ENCODE results near the gene MYOM3. TPM values are rescaled to one million over a fixed set of nuclear protein-coding genes. Genes with fewer than 3 reads are reported as not detected.

MYOM3 gene
- total and polyA plus RNA-seq, 7 donors = under 0.01 to 3.7 (median 3.0) TPM; not detected in 2

GRCh38 chr1:24084050-24084449 lies 27.9 kb downstream of the MYOM3 start:
- intact Hi-C loops (cut with DNase I) = no loop called here
- Histone ChIP-seq H3K27ac (no peak overlapping the region), H3K4me3 (no peak overlapping the region), H3K9me3 (no peaks in the 10 kb centered on the region), H3K4me1 (no peaks in the 10 kb centered on the region), H3K27me3 (no peaks in the 10 kb centered on the region), H3K36me3 (no peaks in the 10 kb centered on the region)
- TF ChIP-seq POLR2A (IDR thresholded peaks at IDR 0.05) = no peak
- TF ChIP-seq, protein P1, sequence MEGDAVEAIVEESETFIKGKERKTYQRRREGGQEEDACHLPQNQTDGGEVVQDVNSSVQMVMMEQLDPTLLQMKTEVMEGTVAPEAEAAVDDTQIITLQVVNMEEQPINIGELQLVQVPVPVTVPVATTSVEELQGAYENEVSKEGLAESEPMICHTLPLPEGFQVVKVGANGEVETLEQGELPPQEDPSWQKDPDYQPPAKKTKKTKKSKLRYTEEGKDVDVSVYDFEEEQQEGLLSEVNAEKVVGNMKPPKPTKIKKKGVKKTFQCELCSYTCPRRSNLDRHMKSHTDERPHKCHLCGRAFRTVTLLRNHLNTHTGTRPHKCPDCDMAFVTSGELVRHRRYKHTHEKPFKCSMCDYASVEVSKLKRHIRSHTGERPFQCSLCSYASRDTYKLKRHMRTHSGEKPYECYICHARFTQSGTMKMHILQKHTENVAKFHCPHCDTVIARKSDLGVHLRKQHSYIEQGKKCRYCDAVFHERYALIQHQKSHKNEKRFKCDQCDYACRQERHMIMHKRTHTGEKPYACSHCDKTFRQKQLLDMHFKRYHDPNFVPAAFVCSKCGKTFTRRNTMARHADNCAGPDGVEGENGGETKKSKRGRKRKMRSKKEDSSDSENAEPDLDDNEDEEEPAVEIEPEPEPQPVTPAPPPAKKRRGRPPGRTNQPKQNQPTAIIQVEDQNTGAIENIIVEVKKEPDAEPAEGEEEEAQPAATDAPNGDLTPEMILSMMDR (IDR thresholded peaks at IDR 0.05) = no peak
- TF ChIP-seq EP300 (IDR thresholded peaks at IDR 0.05) = no peak
- no peak for TF ChIP-seq POLR2AphosphoS5 (IDR thresholded peaks at IDR 0.05)
- no peak for DNase-seq
- 83 to 92% methylated on average over 7 of the region's 7 CpGs for WGBS, 2 donors

DNA sequence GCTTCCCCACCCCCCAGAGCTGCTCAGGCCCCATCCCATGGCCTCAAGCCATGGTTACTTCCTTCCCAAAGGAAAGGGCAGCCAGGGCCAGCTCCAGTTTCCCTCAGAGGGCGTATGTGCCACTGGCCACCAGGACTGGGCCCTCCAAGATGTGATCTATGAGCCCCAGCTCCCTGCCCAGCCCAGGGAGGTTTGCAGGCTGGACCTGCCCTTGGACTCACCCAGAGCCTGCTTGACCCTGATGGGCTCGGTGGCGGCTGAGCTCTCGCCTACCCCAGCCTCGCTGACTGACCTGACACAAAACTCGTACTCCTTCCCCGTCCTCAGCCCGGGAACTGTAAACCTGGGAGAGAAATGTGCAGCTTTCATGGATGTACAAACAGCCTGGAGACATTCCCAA lies 29.6 kb downstream of the MYOM3 start:
- intact Hi-C loops (cut with DNase I) = no loop called here
- 83 to 93% methylated on average over 8 of the region's 8 CpGs for WGBS, 2 donors
- no peak for DNase-seq
- TF ChIP-seq, protein P1 (IDR thresholded peaks at IDR 0.05) = no peak
- TF ChIP-seq EP300 (IDR thresholded peaks at IDR 0.05) = no peak
- no peak for TF ChIP-seq POLR2AphosphoS5 (IDR thresholded peaks at IDR 0.05)
- Histone ChIP-seq H3K27ac (no peak overlapping the region), H3K27me3 (no peaks in the 10 kb centered on the region), H3K4me3 (no peak overlapping the region), H3K9me3 (no peaks in the 10 kb centered on the region), H3K4me1 (no peaks in the 10 kb centered on the region), H3K36me3 (no peaks in the 10 kb centered on the region)

DNA sequence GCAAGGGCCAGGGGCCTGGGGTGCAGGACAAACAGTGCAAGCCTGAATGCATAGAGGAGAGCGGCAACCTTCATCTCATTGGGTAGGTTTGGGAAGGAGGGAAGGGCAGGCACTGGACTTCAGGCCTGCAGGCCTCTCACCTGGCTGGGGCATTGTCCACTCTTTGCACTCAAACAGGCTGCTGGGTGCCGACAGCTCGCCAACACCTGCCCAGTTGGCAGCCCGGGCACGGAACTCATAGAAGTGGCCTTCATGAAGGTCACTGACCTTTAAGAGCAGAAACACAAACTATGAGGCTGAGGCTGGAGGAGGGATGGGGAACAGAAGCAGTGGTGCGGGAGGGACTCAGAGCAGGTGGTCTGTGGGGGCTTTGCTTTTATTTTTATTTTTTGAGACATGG lies 30.7 kb downstream of the MYOM3 start:
- intact Hi-C loops (cut with DNase I) = no loop called here
- Histone ChIP-seq H3K4me1 (no peaks in the 10 kb centered on the region), H3K4me3 (no peak overlapping the region), H3K27me3 (no peaks in the 10 kb centered on the region), H3K27ac (no peak overlapping the region), H3K36me3 (no peaks in the 10 kb centered on the region), H3K9me3 (no peaks in the 10 kb centered on the region)
- DNase-seq = no peak
- WGBS, 2 donors = 79 to 93% methylated on average over 6 of the region's 6 CpGs
- TF ChIP-seq POLR2A (IDR thresholded peaks at IDR 0.05) (no peak), POLR2AphosphoS5 (IDR thresholded peaks at IDR 0.05) (no peak), EP300 (IDR thresholded peaks at IDR 0.05) (no peak)
- TF ChIP-seq, protein P1 (IDR thresholded peaks at IDR 0.05) = no peak

DNA sequence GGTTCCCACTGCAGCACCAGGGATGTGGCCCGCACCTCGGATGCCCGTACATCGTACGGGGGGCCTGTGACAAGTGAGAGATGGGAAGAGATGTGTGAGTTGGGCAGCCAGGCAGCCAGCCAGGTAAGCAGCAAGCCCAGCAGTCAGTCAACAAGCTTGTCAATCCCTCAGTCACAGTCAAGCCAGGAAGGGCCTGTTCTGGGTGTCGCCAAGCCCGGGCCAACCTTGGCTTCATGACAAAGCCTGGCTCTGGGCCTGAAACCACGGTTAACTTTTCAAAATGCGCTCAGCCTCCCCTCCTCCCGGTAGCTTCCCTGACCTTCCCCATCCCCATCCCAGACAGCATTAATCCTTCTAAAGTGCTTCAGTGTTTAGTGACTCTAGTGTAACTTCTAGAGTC lies 31.8 kb downstream of the MYOM3 start:
- no peaks in the 10 kb centered on the region for H3K9me3 ChIP-seq
- H3K4me3 ChIP-seq = no peak overlapping the region
- H3K27ac ChIP-seq = no peak overlapping the region
- intact Hi-C loops (cut with DNase I) = no loop called here
- TF ChIP-seq POLR2AphosphoS5 (IDR thresholded peaks at IDR 0.05) = no peak
- TF ChIP-seq, protein P1 (IDR thresholded peaks at IDR 0.05) = no peak
- TF ChIP-seq POLR2A (IDR thresholded peaks at IDR 0.05) = no peak
- TF ChIP-seq EP300 (IDR thresholded peaks at IDR 0.05) = no peak
- no peaks in the 10 kb centered on the region for H3K4me1 ChIP-seq
- 67 to 75% methylated on average over 10 of the region's 10 CpGs for WGBS, 2 donors
- no peaks in the 10 kb centered on the region for H3K27me3 ChIP-seq
- no peak for DNase-seq
- no peaks in the 10 kb centered on the region for H3K36me3 ChIP-seq

DNA sequence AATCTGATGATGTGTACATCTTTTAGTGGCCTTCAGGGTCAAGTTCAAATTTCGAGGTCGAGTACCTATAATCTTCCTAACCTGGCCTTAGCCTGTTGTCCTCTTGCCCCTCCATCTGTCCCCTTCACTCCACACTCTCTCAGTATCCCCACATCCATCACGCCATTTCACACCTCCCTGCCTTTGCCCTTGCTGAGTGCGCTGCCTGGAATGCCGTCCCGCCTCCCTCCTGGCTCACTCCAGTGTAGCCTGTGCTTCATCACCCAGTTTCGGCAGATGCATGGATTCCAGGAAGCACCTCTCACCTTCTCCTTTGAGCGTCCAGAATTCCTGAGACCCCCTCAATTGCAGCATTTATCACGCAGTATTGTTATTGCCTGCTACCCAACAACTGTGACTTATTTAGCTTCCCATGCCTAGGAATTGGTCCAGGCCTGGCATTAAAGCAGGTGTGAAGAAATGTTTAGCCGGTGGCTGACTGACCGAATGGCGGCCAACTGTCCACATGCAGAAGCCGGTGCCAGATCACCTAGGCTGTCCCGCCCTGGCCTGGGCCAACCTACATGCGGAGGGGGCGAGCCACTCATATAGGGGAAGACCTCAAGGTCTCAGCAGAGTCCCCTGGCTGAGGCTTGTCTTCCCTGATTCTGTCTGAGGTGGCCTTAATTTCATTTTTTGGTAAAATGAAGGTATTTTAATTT lies 34.5 kb downstream of the MYOM3 start:
- H3K4me3 ChIP-seq = no peak overlapping the region
- H3K4me1 ChIP-seq = no peaks in the 10 kb centered on the region
- H3K27ac ChIP-seq = no peak overlapping the region
- TF ChIP-seq EP300 (IDR thresholded peaks at IDR 0.05) (no peak), POLR2AphosphoS5 (IDR thresholded peaks at IDR 0.05) (no peak), POLR2A (IDR thresholded peaks at IDR 0.05) (no peak)
- TF ChIP-seq, protein P1 (IDR thresholded peaks at IDR 0.05) = no peak
- no peaks in the 10 kb centered on the region for H3K36me3 ChIP-seq
- intact Hi-C loops (cut with DNase I) = no loop called here
- H3K27me3 ChIP-seq = no peaks in the 10 kb centered on the region
- WGBS, 2 donors = 91% methylated on average over 16 of the region's 16 CpGs
- no peaks in the 10 kb centered on the region for H3K9me3 ChIP-seq
- no peak for DNase-seq
